Measurements from ENCODE around the gene BTNL2.
"Not testable (repeated sequence)": the region's sequence is repeated elsewhere in the genome, so short reads cannot be mapped to it uniquely, and the experiment has no call there.

Gene BTNL2, protein sequence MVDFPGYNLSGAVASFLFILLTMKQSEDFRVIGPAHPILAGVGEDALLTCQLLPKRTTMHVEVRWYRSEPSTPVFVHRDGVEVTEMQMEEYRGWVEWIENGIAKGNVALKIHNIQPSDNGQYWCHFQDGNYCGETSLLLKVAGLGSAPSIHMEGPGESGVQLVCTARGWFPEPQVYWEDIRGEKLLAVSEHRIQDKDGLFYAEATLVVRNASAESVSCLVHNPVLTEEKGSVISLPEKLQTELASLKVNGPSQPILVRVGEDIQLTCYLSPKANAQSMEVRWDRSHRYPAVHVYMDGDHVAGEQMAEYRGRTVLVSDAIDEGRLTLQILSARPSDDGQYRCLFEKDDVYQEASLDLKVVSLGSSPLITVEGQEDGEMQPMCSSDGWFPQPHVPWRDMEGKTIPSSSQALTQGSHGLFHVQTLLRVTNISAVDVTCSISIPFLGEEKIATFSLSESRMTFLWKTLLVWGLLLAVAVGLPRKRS

DNA sequence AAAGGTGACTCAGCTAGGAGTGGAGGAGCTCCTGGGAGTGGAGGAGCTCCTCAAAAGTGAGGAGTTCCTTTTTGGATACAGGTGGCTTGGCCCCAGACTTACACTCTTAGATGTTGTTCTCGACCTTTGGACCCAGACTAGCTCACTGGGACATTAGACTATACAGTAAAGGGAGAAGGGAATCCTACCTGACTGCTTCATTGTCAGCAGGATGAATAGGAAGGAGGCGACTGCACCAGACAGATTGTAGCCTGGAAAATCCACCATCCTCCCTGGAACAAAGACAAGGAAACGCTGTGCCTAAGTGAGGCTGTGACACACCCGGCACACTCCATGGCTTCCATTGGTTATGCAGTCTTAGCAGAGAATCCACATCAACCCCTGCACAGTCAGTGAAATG lies at the start of gene BTNL2:
Gene BTNL2 (minus strand): TSS at position 325 of the 400 bp plus-strand sequence. CDS start 58 bp downstream, at position 267.
- no peak for DNase-seq

DNA sequence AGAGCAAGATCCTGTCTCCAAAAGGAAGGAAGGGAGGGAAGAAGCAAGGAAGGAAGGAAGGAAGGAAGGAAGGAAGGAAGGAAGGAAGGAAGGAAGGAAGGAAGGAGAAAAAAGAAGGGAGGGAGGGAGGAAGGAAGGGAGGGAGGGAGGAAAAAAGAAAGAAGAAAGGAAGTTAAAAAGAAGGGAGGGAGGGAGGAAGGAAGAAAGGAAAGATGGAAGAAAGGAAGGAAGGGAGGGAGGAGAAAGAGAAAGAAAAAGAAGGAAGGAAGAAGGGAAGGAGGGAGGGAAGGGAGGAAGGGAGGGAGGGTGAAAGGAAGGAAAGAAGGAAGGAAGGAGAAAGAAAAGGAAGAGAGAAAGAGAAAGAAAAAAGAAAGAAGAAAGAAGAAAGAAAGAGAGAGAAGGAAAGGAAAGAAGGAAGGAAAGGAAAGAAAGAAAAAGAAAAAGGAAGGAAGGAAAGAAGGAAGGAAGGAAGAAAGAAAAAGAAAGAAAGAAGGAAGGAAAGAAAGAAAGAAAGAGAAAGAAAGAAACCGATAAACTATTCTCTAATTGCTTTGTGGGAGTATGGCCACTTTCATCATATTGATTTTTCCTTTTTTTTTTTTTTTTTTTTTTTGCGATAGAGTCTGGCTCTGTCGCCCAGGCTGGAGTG lies 42.2 kb upstream of the BTNL2 start:
- no peak for DNase-seq

DNA sequence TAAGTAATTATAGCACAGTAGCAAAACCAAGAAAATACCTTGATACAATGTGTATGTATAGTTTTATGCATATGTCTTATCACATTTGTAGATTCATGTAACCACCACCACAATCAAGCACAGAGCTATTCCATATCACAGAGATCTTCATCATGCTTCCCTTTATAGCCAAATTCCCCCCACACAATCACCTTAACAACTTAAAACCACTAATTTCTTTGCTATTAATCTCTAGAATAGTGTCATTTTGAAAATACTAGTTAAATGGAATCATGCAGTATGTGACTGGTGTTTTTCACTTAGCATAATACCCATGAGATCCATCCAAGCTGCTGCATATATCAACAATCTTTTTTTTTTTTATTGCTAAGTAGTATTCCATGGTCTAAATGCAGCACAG lies 41.0 kb upstream of the BTNL2 start:
- no peak for DNase-seq

- no peak for DNase-seq
These were observed 38.4 kb upstream of the BTNL2 start for GRCh38 chr6:32445321-32445854.

GRCh38 chr6:32444433-32444832 lies 37.5 kb upstream of the BTNL2 start:
- DNase-seq, result no peak

GRCh38 chr6:32442977-32443552 lies 36.1 kb upstream of the BTNL2 start:
- no peak for DNase-seq

DNA sequence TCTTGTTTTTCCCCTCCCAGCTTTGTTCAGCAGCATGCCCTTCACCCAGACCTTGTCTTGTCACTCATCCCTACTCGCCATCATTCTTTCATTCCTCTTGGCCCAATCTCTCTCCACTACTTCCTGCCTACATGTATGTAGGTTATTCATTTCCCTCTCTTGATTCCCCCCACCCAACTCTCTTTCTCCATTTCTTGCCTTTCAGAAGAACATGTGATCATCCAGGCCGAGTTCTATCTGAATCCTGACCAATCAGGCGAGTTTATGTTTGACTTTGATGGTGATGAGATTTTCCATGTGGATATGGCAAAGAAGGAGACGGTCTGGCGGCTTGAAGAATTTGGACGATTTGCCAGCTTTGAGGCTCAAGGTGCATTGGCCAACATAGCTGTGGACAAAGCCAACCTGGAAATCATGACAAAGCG lies 35.3 kb upstream of the BTNL2 start:
- DNase-seq, result no peak

DNA sequence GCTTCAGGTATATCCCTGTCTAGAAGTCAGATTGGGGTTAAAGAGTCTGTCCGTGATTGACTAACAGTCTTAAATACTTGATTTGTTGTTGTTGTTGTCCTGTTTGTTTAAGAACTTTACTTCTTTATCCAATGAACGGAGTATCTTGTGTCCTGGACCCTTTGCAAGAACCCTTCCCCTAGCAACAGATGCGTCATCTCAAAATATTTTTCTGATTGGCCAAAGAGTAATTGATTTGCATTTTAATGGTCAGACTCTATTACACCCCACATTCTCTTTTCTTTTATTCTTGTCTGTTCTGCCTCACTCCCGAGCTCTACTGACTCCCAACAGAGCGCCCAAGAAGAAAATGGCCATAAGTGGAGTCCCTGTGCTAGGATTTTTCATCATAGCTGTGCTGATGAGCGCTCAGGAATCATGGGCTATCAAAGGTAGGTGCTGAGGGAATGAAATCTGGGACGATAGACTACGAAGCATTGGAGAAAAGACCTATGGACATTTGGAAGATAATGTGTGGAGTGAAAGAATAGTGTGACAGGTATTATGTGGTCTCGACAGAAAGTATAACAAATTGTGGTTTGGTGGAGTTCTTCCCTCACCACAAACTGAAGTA lies 32.7 kb upstream of the BTNL2 start, which contains the start of gene HLA-DRA:
Gene HLA-DRA (plus strand): TSS at position 286 of the 613 bp plus-strand sequence. CDS start 64 bp downstream, at position 350.
- peak; percentile 32 to 39 for DNase-seq

DNA sequence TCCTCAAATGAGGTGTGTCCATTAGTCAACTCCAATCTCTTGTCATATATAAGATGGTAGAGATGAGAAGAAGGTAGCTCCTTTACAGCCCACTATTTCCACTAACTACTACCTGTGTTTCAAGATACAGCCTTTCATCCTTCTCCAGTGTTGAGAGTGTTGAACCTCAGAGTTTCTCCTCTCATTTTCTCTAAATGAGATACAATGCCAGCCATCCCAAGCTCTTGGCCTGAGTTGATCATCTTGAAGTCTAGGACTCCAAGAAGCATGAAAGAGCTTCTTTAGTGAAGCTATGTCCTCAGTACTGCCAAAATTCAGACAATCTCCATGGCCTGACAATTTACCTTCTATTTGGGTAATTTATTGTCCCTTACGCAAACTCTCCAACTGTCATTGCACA lies 32.2 kb upstream of the BTNL2 start:
- DNase-seq, result no peak

DNA sequence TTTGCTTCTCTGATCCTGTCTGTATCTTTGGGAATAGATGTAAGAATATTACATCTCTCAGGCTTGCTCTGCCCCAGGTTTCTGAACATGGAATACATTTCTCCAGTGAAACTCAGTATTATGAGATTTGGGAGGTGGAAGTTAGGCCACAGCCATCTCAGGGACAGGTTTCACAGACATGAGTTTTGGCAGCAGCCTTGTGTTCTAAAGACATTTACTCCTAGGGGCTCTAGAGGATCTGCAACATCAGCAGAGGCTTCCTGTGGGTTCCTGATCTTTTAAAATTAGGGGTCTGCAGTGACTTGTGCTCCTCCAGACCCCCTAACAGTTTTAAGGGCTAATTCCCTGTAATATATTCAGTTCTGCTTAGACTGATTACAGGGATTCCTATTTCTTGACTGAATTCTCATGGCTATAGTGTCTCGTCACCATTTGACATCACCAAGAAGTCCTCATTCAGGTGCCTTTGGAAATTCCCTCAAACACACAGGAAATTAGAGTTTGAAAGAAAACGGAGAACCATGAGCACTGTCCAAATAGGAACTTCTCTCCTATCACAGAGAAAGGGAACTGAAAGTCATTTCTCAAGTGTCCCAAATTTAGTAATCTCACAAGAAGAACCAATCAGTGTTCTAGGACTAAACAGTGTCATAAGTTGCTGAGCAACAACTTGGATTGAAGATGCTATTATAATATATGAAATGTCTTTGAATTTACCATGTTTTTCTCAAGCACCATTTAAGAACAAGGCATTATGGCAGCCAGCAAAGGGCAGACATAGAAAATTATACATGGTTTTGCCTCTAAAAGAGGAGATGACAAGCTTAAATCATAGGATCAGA lies 30.2 kb upstream of the BTNL2 start:
- DNase-seq, result no peak

- DNase-seq, result no peak
These were observed 29.2 kb upstream of the BTNL2 start for GRCh38 chr6:32436186-32436585.

- not testable (repeated sequence) for DNase-seq
These were observed 27.0 kb upstream of the BTNL2 start for GRCh38 chr6:32433950-32434349.

GRCh38 chr6:32432050-32432450 lies 25.1 kb upstream of the BTNL2 start:
- no peak for DNase-seq

DNA sequence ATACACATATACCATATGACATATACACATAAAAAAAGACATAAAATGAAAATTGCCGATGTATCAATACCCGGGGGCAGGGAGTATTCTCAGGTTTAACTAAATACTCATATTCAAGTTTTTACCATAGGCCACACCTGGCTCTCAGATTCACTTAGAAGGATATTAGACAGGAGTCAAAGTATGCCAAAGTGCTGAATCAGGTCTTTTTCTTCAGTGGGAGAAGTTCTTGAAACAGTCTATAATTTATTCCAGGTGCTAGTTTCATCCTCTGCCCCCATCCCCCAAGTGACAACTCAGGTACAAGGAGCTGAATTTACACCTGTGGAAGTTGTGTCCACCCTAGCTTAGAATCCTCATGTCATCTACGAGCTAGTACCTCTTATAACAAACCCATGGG lies 24.2 kb upstream of the BTNL2 start:
- DNase-seq, result no peak

GRCh38 chr6:32430179-32430578 lies 23.2 kb upstream of the BTNL2 start:
- no peak for DNase-seq

DNA sequence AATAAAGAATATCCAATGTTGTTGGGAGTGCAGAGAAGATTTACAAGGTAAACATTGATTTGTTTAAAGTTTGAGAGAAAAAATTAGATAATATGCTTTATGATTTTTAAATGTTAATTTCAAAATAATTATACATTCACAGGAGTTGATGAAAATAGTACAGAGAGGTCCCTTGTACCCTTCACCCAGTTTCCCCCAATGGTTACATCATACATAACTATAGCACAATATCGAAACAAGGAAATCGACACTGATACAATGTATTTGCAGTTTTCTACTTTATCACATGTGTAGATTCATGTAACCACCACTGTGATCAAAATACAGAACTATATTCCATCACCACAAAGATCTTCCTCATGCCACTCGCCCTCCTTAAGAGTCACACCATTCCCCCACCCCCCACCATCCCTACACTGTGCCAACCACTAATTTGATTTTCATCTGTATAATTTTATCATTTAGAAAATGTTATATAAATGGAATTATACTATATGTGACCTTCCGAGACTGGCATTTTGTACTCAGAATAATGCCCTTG lies 21.0 kb upstream of the BTNL2 start:
- no peak for DNase-seq

DNA sequence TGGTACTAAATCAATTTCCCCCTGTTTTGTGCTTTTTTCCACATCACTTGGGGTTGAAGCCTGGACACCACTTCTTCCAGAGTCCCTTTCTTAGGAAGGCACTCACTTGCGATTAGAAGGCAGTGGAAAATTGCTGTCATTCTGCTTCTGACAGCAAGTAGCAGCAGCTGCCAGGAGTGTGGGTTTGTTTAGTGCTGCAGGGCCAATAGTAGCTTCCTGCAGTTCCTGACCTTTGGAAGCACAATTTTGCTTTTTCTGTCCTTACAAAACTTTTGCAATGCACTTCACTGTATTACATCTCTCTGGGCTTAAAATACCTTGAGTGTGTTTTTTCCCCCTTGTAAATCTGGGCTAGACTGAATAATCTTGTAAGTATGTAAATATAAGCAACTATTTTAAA lies 20.2 kb upstream of the BTNL2 start:
- DNase-seq, result no peak

DNA sequence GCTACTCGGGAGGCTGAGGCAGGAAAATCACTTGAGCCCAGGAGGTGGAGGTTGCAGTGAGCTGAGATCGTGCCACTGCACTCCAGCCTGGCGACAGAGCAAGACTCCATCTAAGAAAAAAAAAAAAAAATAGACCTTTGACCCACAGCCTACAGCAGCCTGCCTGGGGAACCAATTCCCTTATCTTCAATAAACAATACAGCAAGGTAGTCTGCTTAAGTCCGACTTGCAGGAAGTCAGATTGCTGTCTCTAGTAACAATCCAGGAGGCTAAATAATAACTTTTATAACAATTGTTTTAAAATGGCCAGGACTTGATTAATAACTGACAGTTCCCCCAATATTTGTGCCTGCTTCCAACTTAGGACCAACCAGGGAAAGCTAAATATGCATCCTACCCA lies 19.4 kb upstream of the BTNL2 start:
- DNase-seq, result no peak

- DNase-seq, result no peak
These were observed 17.8 kb upstream of the BTNL2 start for GRCh38 chr6:32424589-32425300.

GRCh38 chr6:32416036-32416435 lies 9.1 kb upstream of the BTNL2 start:
- DNase-seq, result no peak

DNA sequence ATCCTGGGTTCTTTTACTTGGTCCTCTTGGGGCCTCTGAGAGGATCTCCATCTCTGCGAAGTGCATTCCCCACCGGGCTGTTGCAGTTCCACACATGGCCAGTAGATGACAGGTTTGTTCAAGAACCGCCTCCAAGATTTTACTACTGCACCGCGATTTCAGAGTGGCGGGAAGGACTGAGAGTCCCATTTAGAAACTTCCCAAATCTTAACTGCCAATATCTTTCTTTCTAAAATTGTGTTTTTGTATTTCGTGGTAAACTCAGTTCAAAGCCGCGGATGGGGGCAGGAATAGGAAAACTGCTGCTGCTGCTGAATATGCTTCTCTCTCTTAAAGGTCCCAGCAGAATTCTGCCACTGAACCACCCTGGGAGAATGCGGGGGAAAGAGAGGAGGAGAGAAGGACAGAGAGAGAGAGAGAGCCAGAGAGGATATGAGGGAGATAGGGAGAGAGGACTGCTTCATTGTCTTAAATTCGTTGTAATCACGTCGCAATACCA lies 8.6 kb upstream of the BTNL2 start:
- DNase-seq, result peak; percentile 85

Measured in activated T-cell treated with anti-CD3 and anti-CD28 coated beads, Interleukin-2, amount 50 U/mL, for 48 hours (primary cell).